ENCODE results near the gene SULF2. TPM values are rescaled to one million over a fixed set of nuclear protein-coding genes. Genes with fewer than 3 reads are reported as not detected.

The SULF2 gene
- total RNA-seq, 2 donors from 2014 or later: 75.7 to 146 TPM

- no peak for DNase-seq
- H3K27me3 Mint-ChIP-seq (ENCODE audit: insufficient read depth): no peaks in the 10 kb centered on the region
- Histone ChIP-seq H3K36me3 (ENCODE audit: control insufficient read depth, insufficient read depth, low read length) (peaks cover 62% of the 10 kb centered on the region), H3K27ac (ENCODE audit: low read depth, low read length) (no peak overlapping the region), H3K27me3 (ENCODE audit: control insufficient read depth, insufficient read depth, low read length, poor library complexity, severe bottlenecking) (no peaks in the 10 kb centered on the region), H3K9me3 (ENCODE audit: control insufficient read depth, low read length) (no peaks in the 10 kb centered on the region), H3K9ac (ENCODE audit: extremely low read depth, low read length, poor library complexity, severe bottlenecking) (no peak overlapping the region), H3K4me1 (ENCODE audit: control insufficient read depth, insufficient read depth, low read length) (no peaks in the 10 kb centered on the region), H3K4me3 (ENCODE audit: low read length) (no peak overlapping the region)
- H3K4me3 Mint-ChIP-seq: no peak overlapping the region
- H3K36me3 Mint-ChIP-seq (ENCODE audit: low read depth): peaks cover 30% of the 10 kb centered on the region
- TF ChIP-seq CTCF (conservative IDR thresholded peaks at IDR 0.05): no peak
- H3K4me1 Mint-ChIP-seq: no peaks in the 10 kb centered on the region
- H3K27ac Mint-ChIP-seq: no peak overlapping the region
- H3K9me3 Mint-ChIP-seq: no peaks in the 10 kb centered on the region
- 91% methylated on average over 3 to 5 of the region's 5 CpGs for WGBS, 2 experiments (ENCODE audit: insufficient coverage in 1 of 2, insufficient read length in 1 of 2)
These were observed 118.2 kb downstream of the SULF2 start for GRCh38 chr20:47667086-47667485.

- H3K27ac ChIP-seq (ENCODE audit: low read depth, low read length): no peak overlapping the region
- DNase-seq: no peak
- no peak overlapping the region for H3K4me3 ChIP-seq (ENCODE audit: low read length)
- no peaks in the 10 kb centered on the region for H3K9me3 Mint-ChIP-seq
- no peaks in the 10 kb centered on the region for H3K9me3 ChIP-seq (ENCODE audit: control insufficient read depth, low read length)
- 93% methylated on average over 15 to 19 of the region's 19 CpGs for WGBS, 2 experiments (ENCODE audit: insufficient coverage in 1 of 2, insufficient read length in 1 of 2)
- TF ChIP-seq CTCF (conservative IDR thresholded peaks at IDR 0.05): no peak
- H3K4me3 Mint-ChIP-seq: no peak overlapping the region
- H3K4me1 ChIP-seq (ENCODE audit: control insufficient read depth, insufficient read depth, low read length): no peaks in the 10 kb centered on the region
- no peak overlapping the region for H3K27ac Mint-ChIP-seq
- no peaks in the 10 kb centered on the region for H3K4me1 Mint-ChIP-seq
- H3K9ac ChIP-seq (ENCODE audit: extremely low read depth, low read length, poor library complexity, severe bottlenecking): no peak overlapping the region
- H3K36me3 Mint-ChIP-seq (ENCODE audit: low read depth): peaks cover 30% of the 10 kb centered on the region
- peaks cover 62% of the 10 kb centered on the region for H3K36me3 ChIP-seq (ENCODE audit: control insufficient read depth, insufficient read depth, low read length)
- H3K27me3 Mint-ChIP-seq (ENCODE audit: insufficient read depth): no peaks in the 10 kb centered on the region
- H3K27me3 ChIP-seq (ENCODE audit: control insufficient read depth, insufficient read depth, low read length, poor library complexity, severe bottlenecking): no peaks in the 10 kb centered on the region
These were observed 119.0 kb downstream of the SULF2 start for GRCh38 chr20:47666304-47666703.

GRCh38 chr20:47665221-47665991 lies 119.9 kb downstream of the SULF2 start:
- H3K36me3 ChIP-seq (ENCODE audit: control insufficient read depth, insufficient read depth, low read length): peaks cover 64% of the 10 kb centered on the region
- Mint-ChIP-seq H3K27me3 (ENCODE audit: insufficient read depth) (no peaks in the 10 kb centered on the region), H3K9me3 (no peaks in the 10 kb centered on the region), H3K4me3 (no peak overlapping the region), H3K36me3 (ENCODE audit: low read depth) (peaks cover 32% of the 10 kb centered on the region), H3K4me1 (no peaks in the 10 kb centered on the region), H3K27ac (peak overlapping the region; percentile 26)
- H3K4me1 ChIP-seq (ENCODE audit: control insufficient read depth, insufficient read depth, low read length): no peaks in the 10 kb centered on the region
- H3K4me3 ChIP-seq (ENCODE audit: low read length): no peak overlapping the region
- no peaks in the 10 kb centered on the region for H3K27me3 ChIP-seq (ENCODE audit: control insufficient read depth, insufficient read depth, low read length, poor library complexity, severe bottlenecking)
- H3K9me3 ChIP-seq (ENCODE audit: control insufficient read depth, low read length): no peaks in the 10 kb centered on the region
- no peak overlapping the region for H3K9ac ChIP-seq (ENCODE audit: extremely low read depth, low read length, poor library complexity, severe bottlenecking)
- TF ChIP-seq CTCF (conservative IDR thresholded peaks at IDR 0.05): no peak
- H3K27ac ChIP-seq (ENCODE audit: low read depth, low read length): no peak overlapping the region
- 90 to 91% methylated on average over 22 to 27 of the region's 27 CpGs for WGBS, 2 experiments (ENCODE audit: insufficient coverage in 1 of 2, insufficient read length in 1 of 2)
- no peak for DNase-seq

Data from endodermal cell (in vitro differentiated cells).